Mucosa of descending colon (tissue), 3 donors: Measurements from ENCODE around the gene RBFOX2. TPM values are rescaled to one million over a fixed set of nuclear protein-coding genes. Genes with fewer than 3 reads are reported as not detected.

Experiments
- ATAC-seq: fragments of 200-7000 bp; cut with Tn5 transposase; one replicate; pipeline ENCODE4 v1.9.1; 2020; ENCODE audit warnings: mild to moderate bottlenecking, moderate library complexity
- DNase-seq, 3 donors: peaks; one replicate each; pipeline ENCODE4 v3.0.0-alpha.2; 2020
- H3K36me3 ChIP-seq: fragments of 200-600 bp; one replicate; pipeline ENCODE4 v1.8.0; 2021; ENCODE audit warnings: low read depth, mild to moderate bottlenecking
- H3K4me1 ChIP-seq: fragments of 200-600 bp; one replicate; pipeline ENCODE4 v1.8.0; 2021; ENCODE audit warnings: low read depth, mild to moderate bottlenecking
- H3K4me3 ChIP-seq: fragments of 200-600 bp; one replicate; pipeline ENCODE4 v1.8.0; 2021; ENCODE audit warnings: mild to moderate bottlenecking
- H3K9me3 ChIP-seq: fragments of 200-600 bp; one replicate; pipeline ENCODE4 v1.8.0; 2021; ENCODE audit warnings: mild to moderate bottlenecking
- intact Hi-C, 2 donors: fragments of 100-400 bp; cut with DNase I in 1 of 2; cut with micrococcal nuclease in 1 of 2; formaldehyde crosslinking; loops; one replicate each; pipeline versions ENCODE4 v1.11.0 to v1.11.1; 2022; cut with DNase I, micrococcal nuclease
- total RNA-seq, 3 donors: library from RNA; stranded (reverse); fragmentation: NEBNext Ultra II Directional in 2 of 3; extraction: Animal tissue kit (Norgen Biotek cat#: 25700) in 2 of 3; gene quantifications; one replicate each; pipeline versions ENCODE4 v1.2.1 to v1.2.4, GENCODE V29; 2021 to 2023
- TF ChIP-seq, protein P1 (sequence below): fragments of 200-600 bp; IDR thresholded peaks from one replicate; pipeline ENCODE4 v1.8.0; 2022; ENCODE audit warnings: antibody characterized with exemption, mild to moderate bottlenecking
- donor health status: DM: no; HTN: no; CAD: no; lungs with moderate emphysema.
- donor health status: DM: no; HTN: no; CAD: no.
- donor health status: DM: no; HTN: yes; CAD: no.

The RBFOX2 gene
- total RNA-seq, 3 donors from 2014 or later, result 46.0 to 141 (median 46.2) TPM

DNA sequence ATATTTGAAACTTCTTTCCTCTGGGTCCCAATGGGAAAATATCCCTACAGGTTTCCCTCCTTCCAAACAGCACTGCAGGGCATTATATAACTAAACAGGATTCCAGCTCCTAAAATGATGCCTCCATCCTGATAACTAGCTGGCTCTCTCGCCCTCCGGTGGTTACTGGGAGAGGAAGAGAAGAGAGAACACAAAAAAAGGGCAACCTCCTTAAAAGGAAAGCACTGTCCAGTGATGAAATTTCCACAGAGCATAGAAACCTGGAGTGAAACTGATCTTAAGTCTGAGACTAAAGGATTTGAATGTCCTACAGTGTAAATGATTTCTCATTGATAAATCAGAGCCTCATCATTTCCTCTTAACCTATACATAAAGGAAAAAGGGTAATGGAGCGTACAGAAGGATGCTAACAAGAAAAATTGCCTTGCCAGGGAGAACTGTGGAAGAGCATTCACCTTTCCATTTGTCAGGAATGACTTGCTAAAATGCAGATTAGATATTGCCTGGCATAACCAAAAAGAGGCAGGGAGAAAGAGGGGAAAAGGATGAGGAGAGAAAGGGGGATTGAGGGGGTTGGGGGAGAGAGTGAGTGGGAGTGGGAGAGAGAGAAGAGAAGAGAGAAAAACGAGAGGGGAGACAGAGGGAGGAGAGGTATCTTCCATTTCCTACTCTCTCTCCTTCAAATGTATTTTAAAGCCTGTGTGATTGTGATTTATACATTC, 189.6 kb downstream of the RBFOX2 start:
- H3K4me1 ChIP-seq, result peaks cover 13% of the 10 kb centered on the region
- H3K9me3 ChIP-seq, result no peaks in the 10 kb centered on the region
- H3K4me3 ChIP-seq, result no peak overlapping the region
- H3K36me3 ChIP-seq, result no peaks in the 10 kb centered on the region
- TF ChIP-seq, protein P1, sequence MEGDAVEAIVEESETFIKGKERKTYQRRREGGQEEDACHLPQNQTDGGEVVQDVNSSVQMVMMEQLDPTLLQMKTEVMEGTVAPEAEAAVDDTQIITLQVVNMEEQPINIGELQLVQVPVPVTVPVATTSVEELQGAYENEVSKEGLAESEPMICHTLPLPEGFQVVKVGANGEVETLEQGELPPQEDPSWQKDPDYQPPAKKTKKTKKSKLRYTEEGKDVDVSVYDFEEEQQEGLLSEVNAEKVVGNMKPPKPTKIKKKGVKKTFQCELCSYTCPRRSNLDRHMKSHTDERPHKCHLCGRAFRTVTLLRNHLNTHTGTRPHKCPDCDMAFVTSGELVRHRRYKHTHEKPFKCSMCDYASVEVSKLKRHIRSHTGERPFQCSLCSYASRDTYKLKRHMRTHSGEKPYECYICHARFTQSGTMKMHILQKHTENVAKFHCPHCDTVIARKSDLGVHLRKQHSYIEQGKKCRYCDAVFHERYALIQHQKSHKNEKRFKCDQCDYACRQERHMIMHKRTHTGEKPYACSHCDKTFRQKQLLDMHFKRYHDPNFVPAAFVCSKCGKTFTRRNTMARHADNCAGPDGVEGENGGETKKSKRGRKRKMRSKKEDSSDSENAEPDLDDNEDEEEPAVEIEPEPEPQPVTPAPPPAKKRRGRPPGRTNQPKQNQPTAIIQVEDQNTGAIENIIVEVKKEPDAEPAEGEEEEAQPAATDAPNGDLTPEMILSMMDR, result no peak
- intact Hi-C loops, result no loop called here
- DNase-seq (peak in 1 of 3 donors; percentile 35), ATAC-seq (peak; percentile 10)

DNA sequence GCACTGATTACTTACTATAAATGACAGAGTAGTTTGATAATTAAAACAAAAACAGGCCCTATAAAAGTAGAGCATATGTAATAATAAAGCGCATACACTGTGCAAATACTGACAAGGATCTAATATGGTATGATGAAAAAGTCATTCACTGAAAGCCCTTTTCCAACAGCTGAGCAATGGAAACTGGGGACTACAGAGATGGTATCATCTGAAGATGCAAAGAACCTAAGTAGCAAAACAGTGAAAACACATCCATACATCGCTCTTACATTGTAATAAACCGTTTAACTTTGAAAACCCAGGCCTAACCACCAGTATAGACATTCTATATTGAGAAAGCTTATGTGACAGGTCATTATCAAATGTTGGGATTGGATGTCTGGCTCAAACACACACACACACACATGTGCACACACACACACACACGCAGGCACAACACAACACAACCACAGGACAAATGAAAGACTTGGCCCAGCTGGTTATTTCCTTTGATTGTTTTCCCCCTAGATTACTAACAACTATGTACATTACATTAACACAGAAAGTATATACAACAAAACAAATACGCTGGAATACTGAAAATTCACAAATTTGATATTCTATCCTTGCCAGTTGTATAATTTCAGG, 191.4 kb downstream of the RBFOX2 start:
- ATAC-seq (no peak), DNase-seq (no peak)
- H3K4me1 ChIP-seq, result peaks cover 13% of the 10 kb centered on the region
- TF ChIP-seq, protein P1, result no peak
- H3K36me3 ChIP-seq, result no peaks in the 10 kb centered on the region
- no peaks in the 10 kb centered on the region for H3K9me3 ChIP-seq
- intact Hi-C loops, result no loop called here
- H3K4me3 ChIP-seq, result no peak overlapping the region

DNA sequence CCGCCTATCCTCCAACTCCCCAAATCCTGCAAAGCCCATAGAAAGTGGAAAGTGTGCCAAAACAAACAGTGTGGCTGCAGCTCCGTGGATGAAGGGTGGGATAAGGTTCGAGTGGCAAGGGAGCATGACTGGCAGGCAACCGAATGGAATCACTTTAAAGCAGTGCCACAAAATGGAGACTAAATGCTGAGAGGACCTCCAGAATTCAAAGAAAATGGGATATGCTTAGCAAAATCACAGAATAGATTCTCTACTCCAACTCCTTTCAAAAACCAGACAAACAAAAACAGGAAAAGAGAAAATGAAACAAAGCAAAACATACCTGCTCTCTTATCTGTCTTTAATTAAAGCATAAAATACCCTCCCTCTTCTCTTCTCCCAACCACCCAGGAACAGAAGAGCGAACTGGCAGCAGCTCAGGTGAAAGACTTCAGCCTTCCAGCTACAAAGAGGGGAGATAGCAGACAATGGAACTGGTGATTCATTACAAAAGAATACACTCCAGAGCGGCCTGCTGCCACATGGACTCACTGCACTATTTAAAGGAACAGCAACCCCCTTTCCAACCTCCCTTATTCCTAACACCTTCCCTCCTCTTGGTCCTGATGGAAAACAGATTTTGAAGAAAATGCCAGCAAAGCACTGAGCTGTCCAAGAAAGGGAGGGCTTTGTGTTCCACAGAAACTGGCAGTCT, 192.5 kb downstream of the RBFOX2 start:
- Histone ChIP-seq H3K9me3 (no peaks in the 10 kb centered on the region), H3K4me1 (peaks cover 13% of the 10 kb centered on the region), H3K4me3 (no peak overlapping the region), H3K36me3 (no peaks in the 10 kb centered on the region)
- DNase-seq (peak in 2 of 3 donors; percentile 35 to 64), ATAC-seq (peak; percentile 70)
- TF ChIP-seq, protein P1, result no peak
- intact Hi-C loops, result no loop called here

DNA sequence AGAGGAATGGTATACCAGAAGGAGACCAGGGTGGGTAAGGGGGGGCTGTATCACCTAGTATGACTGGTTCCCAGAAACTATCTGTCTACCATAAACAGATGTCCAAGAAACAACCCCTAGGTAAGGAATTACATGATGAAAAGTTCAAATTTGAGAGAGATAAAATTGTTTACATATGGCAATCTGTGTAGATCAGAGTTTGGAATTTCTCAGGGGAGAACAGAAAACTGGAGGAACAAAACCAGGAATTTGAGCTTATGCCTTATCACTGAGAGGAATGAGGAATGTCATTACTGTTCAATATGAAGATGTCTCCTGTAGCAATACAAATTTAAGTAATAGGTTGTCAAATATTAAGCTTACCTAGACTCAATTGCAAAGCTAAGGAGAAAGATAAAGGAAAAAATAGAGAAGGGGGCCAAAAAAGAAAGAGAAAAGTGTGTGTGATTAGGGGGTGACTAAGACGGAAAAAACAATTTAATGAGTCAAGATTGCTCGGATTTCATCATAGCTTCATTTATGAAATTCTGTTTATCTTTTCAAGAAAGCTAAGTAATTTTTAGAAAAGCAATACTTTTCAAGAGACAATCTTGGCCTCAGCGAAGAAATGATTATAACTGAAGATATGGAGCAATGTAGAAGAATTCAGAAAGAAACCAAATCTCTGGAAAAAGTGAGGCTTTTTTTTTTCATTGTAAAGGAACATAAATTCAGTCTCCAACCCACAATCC, 193.2 kb downstream of the RBFOX2 start:
- no peak for ATAC-seq

DNA sequence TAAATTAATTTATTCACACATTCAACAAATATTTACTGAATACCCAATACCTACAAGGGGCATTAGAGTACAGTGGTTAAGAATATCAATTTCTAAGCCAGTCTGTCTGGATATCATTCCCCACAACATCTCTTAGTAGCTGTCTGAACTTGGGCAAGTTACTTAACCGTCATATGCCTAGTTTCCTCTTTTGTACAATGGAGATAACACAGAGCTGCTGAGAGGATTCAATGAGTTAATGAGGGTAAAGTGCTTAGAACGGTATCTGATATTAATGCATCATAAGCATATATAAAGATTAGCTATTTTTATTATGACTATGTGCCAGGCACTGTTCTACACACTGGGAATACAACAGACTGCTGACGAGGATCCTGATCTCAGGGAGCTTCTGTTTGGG, 194.6 kb downstream of the RBFOX2 start:
- DNase-seq (no peak), ATAC-seq (no peak)
- TF ChIP-seq, protein P1, result no peak
- no peaks in the 10 kb centered on the region for H3K9me3 ChIP-seq
- H3K36me3 ChIP-seq, result no peaks in the 10 kb centered on the region
- no peak overlapping the region for H3K4me3 ChIP-seq
- intact Hi-C loops, result no loop called here
- H3K4me1 ChIP-seq, result peaks cover 13% of the 10 kb centered on the region

More for the DNA sequence above, 193.2 kb downstream of the RBFOX2 start:
- DNase-seq, result no peak
- peaks cover 13% of the 10 kb centered on the region for H3K4me1 ChIP-seq
- TF ChIP-seq, protein P1, result no peak
- H3K9me3 ChIP-seq, result no peaks in the 10 kb centered on the region
- intact Hi-C loops, result no loop called here
- H3K36me3 ChIP-seq, result no peaks in the 10 kb centered on the region
- H3K4me3 ChIP-seq, result no peak overlapping the region
